Nephron progenitor cell (in vitro differentiated cells): Measurements from ENCODE around the gene ZNF618.

ENCODE experiments used
- DNase-seq: peaks from one replicate; pipeline ENCODE4 v3.0.0; 2021
- H3K27ac Mint-ChIP-seq: 2 replicates; pipeline ENCODE4 v1.8.0; 2021; ENCODE audit warnings: mild to moderate bottlenecking, moderate library complexity, mixed read lengths
- H3K27me3 Mint-ChIP-seq: 2 replicates; pipeline ENCODE4 v1.8.0; 2021; ENCODE audit warnings: mild to moderate bottlenecking, low read depth, mixed read lengths; ENCODE audit not compliant: poor library complexity
- H3K36me3 Mint-ChIP-seq: 2 replicates; pipeline ENCODE4 v1.8.0; 2021; ENCODE audit warnings: low read depth, mixed read lengths
- H3K4me1 Mint-ChIP-seq: 2 replicates; pipeline ENCODE4 v1.8.0; 2021; ENCODE audit warnings: mixed read lengths
- H3K4me3 Mint-ChIP-seq: 2 replicates; pipeline ENCODE4 v1.8.0; 2021; ENCODE audit warnings: mild to moderate bottlenecking, moderate library complexity, mixed read lengths
- H3K9me3 Mint-ChIP-seq: 2 replicates; pipeline ENCODE4 v1.8.0; 2021; ENCODE audit warnings: mild to moderate bottlenecking, moderate library complexity, mixed read lengths
- CTCF ChIP-seq: fragments of 200-600 bp; sonication (generic); IDR thresholded peaks from 2 replicates; pipeline ENCODE4 v1.5.0; 2021; ENCODE audit warnings: antibody characterized with exemption

Gene ZNF618

GRCh38 chr9:113927277-113927676 lies 51.2 kb downstream of the ZNF618 start:
- no peak overlapping the region for H3K27ac Mint-ChIP-seq
- H3K36me3 Mint-ChIP-seq, result peaks cover 73% of the 10 kb centered on the region
- no peaks in the 10 kb centered on the region for H3K27me3 Mint-ChIP-seq
- TF ChIP-seq CTCF, result no peak
- H3K4me3 Mint-ChIP-seq, result no peak overlapping the region
- no peak for DNase-seq
- peaks cover 75% of the 10 kb centered on the region for H3K9me3 Mint-ChIP-seq
- H3K4me1 Mint-ChIP-seq, result no peaks in the 10 kb centered on the region

- TF ChIP-seq CTCF, result no peak
- DNase-seq, result no peak
- Mint-ChIP-seq H3K27ac (no peak overlapping the region), H3K4me1 (no peaks in the 10 kb centered on the region), H3K36me3 (peaks cover 63% of the 10 kb centered on the region), H3K27me3 (no peaks in the 10 kb centered on the region), H3K9me3 (peaks cover 65% of the 10 kb centered on the region), H3K4me3 (no peak overlapping the region)
Observed at GRCh38 chr9:113928269-113928668, 52.2 kb downstream of the ZNF618 start.

- no peak overlapping the region for H3K4me3 Mint-ChIP-seq
- no peaks in the 10 kb centered on the region for H3K27me3 Mint-ChIP-seq
- H3K27ac Mint-ChIP-seq, result no peak overlapping the region
- H3K9me3 Mint-ChIP-seq, result peaks cover 50% of the 10 kb centered on the region
- no peaks in the 10 kb centered on the region for H3K4me1 Mint-ChIP-seq
- H3K36me3 Mint-ChIP-seq, result peaks cover 48% of the 10 kb centered on the region
- no peak for TF ChIP-seq CTCF
- DNase-seq, result no peak
Observed at GRCh38 chr9:113929634-113930389, 53.7 kb downstream of the ZNF618 start.

GRCh38 chr9:113930390-113930783 lies 54.3 kb downstream of the ZNF618 start:
- Mint-ChIP-seq H3K4me3 (no peak overlapping the region), H3K27me3 (no peaks in the 10 kb centered on the region), H3K36me3 (peaks cover 42% of the 10 kb centered on the region), H3K9me3 (peaks cover 44% of the 10 kb centered on the region), H3K27ac (no peak overlapping the region), H3K4me1 (no peaks in the 10 kb centered on the region)
- no peak for DNase-seq
- TF ChIP-seq CTCF, result no peak

GRCh38 chr9:113931140-113931539 lies 55.0 kb downstream of the ZNF618 start:
- H3K27me3 Mint-ChIP-seq, result no peaks in the 10 kb centered on the region
- no peak for TF ChIP-seq CTCF
- no peak overlapping the region for H3K27ac Mint-ChIP-seq
- peaks cover 35% of the 10 kb centered on the region for H3K36me3 Mint-ChIP-seq
- H3K4me1 Mint-ChIP-seq, result no peaks in the 10 kb centered on the region
- H3K9me3 Mint-ChIP-seq, result peaks cover 37% of the 10 kb centered on the region
- H3K4me3 Mint-ChIP-seq, result no peak overlapping the region
- no peak for DNase-seq

- Mint-ChIP-seq H3K4me3 (no peak overlapping the region), H3K9me3 (peaks cover 30% of the 10 kb centered on the region), H3K27ac (no peak overlapping the region), H3K27me3 (no peaks in the 10 kb centered on the region), H3K4me1 (no peaks in the 10 kb centered on the region), H3K36me3 (peaks cover 28% of the 10 kb centered on the region)
- no peak for DNase-seq
- TF ChIP-seq CTCF, result no peak
Observed at GRCh38 chr9:113931777-113932176, 55.7 kb downstream of the ZNF618 start.
